Germinal center (tissue), 1 donor: ENCODE data around the gene TRMT2A.
"Not testable (repeated sequence)": the region's sequence is repeated elsewhere in the genome, so short reads cannot be mapped to it uniquely, and the experiment has no call there.

Source experiments
- DNase-seq: peaks from one replicate; pipeline ENCODE4 v3.0.0; 2012; ENCODE audit warnings: mixed read lengths, low spot score

The TRMT2A gene

GRCh38 chr22:20084547-20085413 is 32.2 kb downstream of the TRMT2A start:
- no peak for DNase-seq

GRCh38 chr22:20083891-20084546 is 33.0 kb downstream of the TRMT2A start:
- DNase-seq = no peak

GRCh38 chr22:20083157-20083890 is 33.7 kb downstream of the TRMT2A start:
- no peak for DNase-seq

- DNase-seq = no peak
Measured at GRCh38 chr22:20080776-20081654, 36.0 kb downstream of the TRMT2A start.

GRCh38 chr22:20080445-20080775 is 36.6 kb downstream of the TRMT2A start:
- DNase-seq = peak; percentile 88

GRCh38 chr22:20079745-20080444 is 37.1 kb downstream of the TRMT2A start, which contains the start of gene DGCR8:
DGCR8 (plus strand) TSS chr22:20080241; CDS start chr22:20085964, 5,723 bp downstream.
- DNase-seq = peak; percentile 97

GRCh38 chr22:20076627-20077172 is 40.3 kb downstream of the TRMT2A start:
- DNase-seq = no peak

- DNase-seq = no peak
Measured at GRCh38 chr22:20071524-20071972, 45.5 kb downstream of the TRMT2A start.

GRCh38 chr22:20069331-20070042 is 47.5 kb downstream of the TRMT2A start:
- no peak for DNase-seq

- DNase-seq = no peak
Measured at GRCh38 chr22:20068640-20069039, 48.4 kb downstream of the TRMT2A start.

GRCh38 chr22:20067384-20067682 is 49.7 kb downstream of the TRMT2A start:
- DNase-seq = not testable (repeated sequence)

- no peak for DNase-seq
Measured at GRCh38 chr22:20066617-20067383, 50.2 kb downstream of the TRMT2A start.

GRCh38 chr22:20065896-20066616 is 51.0 kb downstream of the TRMT2A start:
- DNase-seq = no peak

GRCh38 chr22:20064545-20065262 is 52.3 kb downstream of the TRMT2A start:
- no peak for DNase-seq

- no peak for DNase-seq
Measured at GRCh38 chr22:20064140-20064480, 52.9 kb downstream of the TRMT2A start.

- DNase-seq = no peak
Measured at GRCh38 chr22:20063271-20064139, 53.5 kb downstream of the TRMT2A start.

- no peak for DNase-seq
Measured at GRCh38 chr22:20062766-20063083, 54.3 kb downstream of the TRMT2A start.
